ENCODE results near the gene RAB34. TPM values are rescaled to one million over a fixed set of nuclear protein-coding genes. Genes with fewer than 3 reads are reported as not detected.

RAB34 gene
- total and polyA plus RNA-seq, 10 donors = 31.4 to 111 (median 53.0) TPM

DNA sequence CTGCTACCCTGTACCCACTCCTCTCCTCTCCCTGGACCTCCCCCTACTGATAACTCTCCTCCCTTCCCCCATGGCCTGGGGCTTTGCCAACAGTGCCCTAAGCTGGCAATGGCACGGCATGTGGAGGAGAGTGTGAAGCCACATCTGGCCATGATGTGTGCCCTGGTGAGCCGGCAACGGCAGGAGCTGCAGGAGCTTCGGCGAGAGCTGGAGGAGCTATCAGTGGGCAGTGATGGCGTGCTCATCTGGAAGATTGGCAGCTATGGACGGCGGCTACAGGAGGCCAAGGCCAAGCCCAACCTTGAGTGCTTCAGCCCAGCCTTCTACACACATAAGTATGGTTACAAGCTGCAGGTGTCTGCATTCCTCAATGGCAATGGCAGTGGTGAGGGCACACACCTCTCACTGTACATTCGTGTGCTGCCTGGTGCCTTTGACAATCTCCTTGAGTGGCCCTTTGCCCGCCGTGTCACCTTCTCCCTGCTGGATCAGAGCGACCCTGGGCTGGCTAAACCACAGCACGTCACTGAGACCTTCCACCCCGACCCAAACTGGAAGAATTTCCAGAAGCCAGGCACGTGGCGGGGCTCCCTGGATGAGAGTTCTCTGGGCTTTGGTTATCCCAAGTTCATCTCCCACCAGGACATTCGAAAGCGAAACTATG is 31.3 kb upstream of the RAB34 start:
- H3K4me3 ChIP-seq = no peak overlapping the region
- peaks cover 0 to 49% (median 25%) of the 10 kb centered on the region in 6 donors for H3K36me3 ChIP-seq
- peak; percentile 68 for DNase-seq
- H3K4me1 ChIP-seq = peaks cover 31 to 74% (median 57%) of the 10 kb centered on the region in 6 donors
- WGBS, 5 donors = 62 to 86% (median 85%) methylated on average over 17 to 18 of the region's 18 CpGs
- H3K27ac ChIP-seq = peak overlapping the region in 4 of 8 donors; percentile 38 to 96 (median 94)
- no peaks in the 10 kb centered on the region for H3K9me3 ChIP-seq
- intact Hi-C loops (cut with DNase I; ENCODE audit: low total_unique reads) = no loop called here
- TF ChIP-seq POLR2AphosphoS5 (IDR thresholded peaks at IDR 0.05) (peak in 2 of 3 donors; percentile 6 to 61), POLR2A (IDR thresholded peaks at IDR 0.05) (no peak)
- peaks cover 0 to 14% (median 0%) of the 10 kb centered on the region in 7 donors for H3K27me3 ChIP-seq (replicated peaks in 1 of 7)

DNA sequence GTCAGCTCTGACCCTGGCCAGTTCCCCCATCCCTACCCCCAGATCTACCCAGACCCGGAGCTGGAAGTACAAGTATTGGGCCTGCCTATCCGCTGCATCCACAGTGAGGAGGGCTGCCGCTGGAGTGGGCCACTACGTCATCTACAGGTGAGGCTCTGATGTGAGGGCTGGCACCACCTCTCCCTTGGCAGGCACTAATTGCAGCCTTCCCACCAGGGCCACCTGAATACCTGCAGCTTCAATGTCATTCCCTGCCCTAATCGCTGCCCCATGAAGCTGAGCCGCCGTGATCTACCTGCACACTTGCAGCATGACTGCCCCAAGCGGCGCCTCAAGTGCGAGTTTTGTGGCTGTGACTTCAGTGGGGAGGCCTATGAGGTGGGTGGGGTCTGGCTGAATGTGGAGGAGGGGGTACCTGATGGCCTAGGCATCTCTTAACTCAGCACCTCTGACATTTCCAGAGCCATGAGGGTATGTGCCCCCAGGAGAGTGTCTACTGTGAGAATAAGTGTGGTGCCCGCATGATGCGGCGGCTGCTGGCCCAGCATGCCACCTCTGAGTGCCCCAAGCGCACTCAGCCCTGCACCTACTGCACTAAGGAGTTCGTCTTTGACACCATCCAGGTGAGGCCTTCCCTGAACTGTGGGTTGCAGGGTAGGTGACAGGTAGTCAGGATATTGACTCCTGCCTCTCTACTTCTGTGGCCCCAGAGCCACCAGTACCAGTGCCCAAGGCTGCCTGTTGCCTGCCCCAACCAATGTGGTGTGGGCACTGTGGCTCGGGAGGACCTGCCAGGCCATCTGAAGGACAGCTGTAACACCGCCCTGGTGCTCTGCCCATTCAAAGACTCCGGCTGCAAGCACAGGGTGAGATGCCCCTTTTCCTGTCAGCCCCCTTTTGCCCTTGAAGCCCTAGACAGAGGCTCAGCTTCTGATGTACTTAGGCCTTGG is 30.4 kb upstream of the RAB34 start:
- Histone ChIP-seq H3K9me3 (no peaks in the 10 kb centered on the region), H3K27me3 (replicated peaks in 1 of 7) (peaks cover 0 to 14% (median 0%) of the 10 kb centered on the region in 7 donors), H3K4me3 (no peak overlapping the region), H3K4me1 (peaks cover 31 to 81% (median 63%) of the 10 kb centered on the region in 6 donors), H3K36me3 (peaks cover 0 to 49% (median 25%) of the 10 kb centered on the region in 6 donors), H3K27ac (peak overlapping the region in 5 of 8 donors; percentile 38 to 96 (median 94))
- TF ChIP-seq, protein P1, sequence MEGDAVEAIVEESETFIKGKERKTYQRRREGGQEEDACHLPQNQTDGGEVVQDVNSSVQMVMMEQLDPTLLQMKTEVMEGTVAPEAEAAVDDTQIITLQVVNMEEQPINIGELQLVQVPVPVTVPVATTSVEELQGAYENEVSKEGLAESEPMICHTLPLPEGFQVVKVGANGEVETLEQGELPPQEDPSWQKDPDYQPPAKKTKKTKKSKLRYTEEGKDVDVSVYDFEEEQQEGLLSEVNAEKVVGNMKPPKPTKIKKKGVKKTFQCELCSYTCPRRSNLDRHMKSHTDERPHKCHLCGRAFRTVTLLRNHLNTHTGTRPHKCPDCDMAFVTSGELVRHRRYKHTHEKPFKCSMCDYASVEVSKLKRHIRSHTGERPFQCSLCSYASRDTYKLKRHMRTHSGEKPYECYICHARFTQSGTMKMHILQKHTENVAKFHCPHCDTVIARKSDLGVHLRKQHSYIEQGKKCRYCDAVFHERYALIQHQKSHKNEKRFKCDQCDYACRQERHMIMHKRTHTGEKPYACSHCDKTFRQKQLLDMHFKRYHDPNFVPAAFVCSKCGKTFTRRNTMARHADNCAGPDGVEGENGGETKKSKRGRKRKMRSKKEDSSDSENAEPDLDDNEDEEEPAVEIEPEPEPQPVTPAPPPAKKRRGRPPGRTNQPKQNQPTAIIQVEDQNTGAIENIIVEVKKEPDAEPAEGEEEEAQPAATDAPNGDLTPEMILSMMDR (IDR thresholded peaks at IDR 0.05 in 8 of 11, conservative IDR thresholded peaks at IDR 0.05 in 3 of 11) = no peak
- TF ChIP-seq POLR2A (IDR thresholded peaks at IDR 0.05) (no peak), POLR2AphosphoS5 (IDR thresholded peaks at IDR 0.05) (peak in 1 of 3 donors; percentile 2)
- DNase-seq = peak; percentile 74
- intact Hi-C loops (cut with DNase I; ENCODE audit: low total_unique reads) = no loop called here
- WGBS, 5 donors = 81 to 93% (median 89%) methylated on average over 17 to 18 of the region's 18 CpGs

- peak; percentile 73 for DNase-seq
- H3K9me3 ChIP-seq = no peaks in the 10 kb centered on the region
- H3K4me3 ChIP-seq = peak overlapping the region in 1 of 8 donors; percentile 91
- H3K36me3 ChIP-seq = peaks cover 0 to 44% (median 25%) of the 10 kb centered on the region in 6 donors
- peaks cover 0 to 14% (median 0%) of the 10 kb centered on the region in 7 donors for H3K27me3 ChIP-seq (replicated peaks in 1 of 7)
- 56 to 80% (median 72%) methylated on average over 1 to 7 of the region's 7 CpGs for WGBS, 5 donors
- H3K27ac ChIP-seq = peak overlapping the region; percentile 13 to 96 (median 82)
- intact Hi-C loops (cut with DNase I; ENCODE audit: low total_unique reads) = no loop called here
- H3K4me1 ChIP-seq = peaks cover 31 to 86% (median 72%) of the 10 kb centered on the region in 6 donors
- peak in 2 of 3 donors; percentile 51 to 57 for TF ChIP-seq POLR2AphosphoS5 (IDR thresholded peaks at IDR 0.05)
- TF ChIP-seq, protein P1 (IDR thresholded peaks at IDR 0.05 in 8 of 11, conservative IDR thresholded peaks at IDR 0.05 in 3 of 11) = peak in 2 of 11 experiments; percentile 5 to 13
- TF ChIP-seq POLR2A (IDR thresholded peaks at IDR 0.05) = no peak
Measured at GRCh38 chr17:28747051-28747691, 29.5 kb upstream of the RAB34 start.

DNA sequence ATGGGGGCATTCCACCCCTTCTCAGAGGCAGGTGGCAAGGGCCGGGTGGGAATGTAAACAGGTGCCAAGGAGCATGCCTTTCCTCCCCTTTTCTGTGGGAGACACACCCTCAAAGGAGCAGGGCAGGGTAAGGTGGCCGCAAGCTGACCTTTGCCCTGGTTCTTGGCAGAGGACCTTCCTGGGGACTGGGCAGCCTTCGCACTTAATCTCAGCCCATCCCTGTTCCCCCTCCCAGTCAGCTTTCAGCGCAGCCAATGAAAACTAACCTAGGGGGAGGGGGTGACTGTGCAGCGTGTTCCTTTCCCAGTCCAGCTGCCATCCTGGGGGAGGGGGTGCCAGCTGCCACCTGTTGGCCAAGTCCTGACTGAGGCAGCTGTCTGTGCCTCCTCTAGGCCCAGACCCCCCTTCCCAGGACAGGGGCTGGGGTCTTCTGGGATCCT is 29.0 kb upstream of the RAB34 start:
- Histone ChIP-seq H3K4me3 (peak overlapping the region in 2 of 8 donors; percentile 83 to 91), H3K27ac (peak overlapping the region; percentile 13 to 96 (median 82)), H3K36me3 (peaks cover 0 to 39% (median 25%) of the 10 kb centered on the region in 6 donors), H3K9me3 (no peaks in the 10 kb centered on the region), H3K4me1 (peaks cover 33 to 91% (median 78%) of the 10 kb centered on the region in 6 donors), H3K27me3 (replicated peaks in 1 of 7) (peaks cover 0 to 14% (median 0%) of the 10 kb centered on the region in 7 donors)
- 43 to 71% (median 54%) methylated on average over 3 to 5 of the region's 5 CpGs for WGBS, 5 donors
- DNase-seq = peak; percentile 74
- intact Hi-C loops (cut with DNase I; ENCODE audit: low total_unique reads) = no loop called here
- TF ChIP-seq POLR2AphosphoS5 (IDR thresholded peaks at IDR 0.05) = no peak
- TF ChIP-seq, protein P1 (IDR thresholded peaks at IDR 0.05 in 8 of 11, conservative IDR thresholded peaks at IDR 0.05 in 3 of 11) = no peak
- TF ChIP-seq POLR2A (IDR thresholded peaks at IDR 0.05) = no peak
